SH-SY5Y (cell line): ENCODE results near the gene UNC13A.

Experiments
- GATA2 ChIP-seq: IDR thresholded peaks from 2 replicates; pipeline ENCODE4 v1.6.1; 2011; ENCODE audit warnings: mild to moderate bottlenecking, low read depth, low read length
- GATA3 ChIP-seq: IDR thresholded peaks from 2 replicates; pipeline ENCODE4 v1.6.1; 2011; ENCODE audit warnings: low read depth, mild to moderate bottlenecking, low read length, moderate library complexity

- no peak for TF ChIP-seq GATA3
- no peak for TF ChIP-seq GATA2
Measured at GRCh38 chr19:17734146-17734545, 46.0 kb upstream of the UNC13A start.
